WERI-Rb-1 (cell line): Measurements from ENCODE around the gene DPP10.
A peak's percentile ranks its signal among the peaks of the same experiment; 100 is the strongest.

Experiments
- DNase-seq: peaks from one replicate; pipeline ENCODE4 v3.0.0-alpha.2; 2020
- H3K27ac ChIP-seq: fragments of 250-450 bp; sonication (Bioruptor Pico); 2 replicates; pipeline ENCODE4 v1.5.1; 2020; ENCODE audit warnings: mild to moderate bottlenecking, moderate library complexity
- H3K27me3 ChIP-seq: fragments of 250-450 bp; sonication (Bioruptor Pico); 2 replicates; pipeline ENCODE4 v1.5.1; 2021; ENCODE audit warnings: mild to moderate bottlenecking, low read depth, moderate library complexity; ENCODE audit not compliant: insufficient read depth, severe bottlenecking
- H3K36me3 ChIP-seq: fragments of 250-450 bp; sonication (Bioruptor Pico); 2 replicates; pipeline ENCODE4 v1.5.1; 2020; ENCODE audit warnings: mild to moderate bottlenecking, moderate library complexity
- H3K4me3 ChIP-seq: 2 replicates; pipeline ENCODE4 v1.5.1; 2011; ENCODE audit warnings: low read depth, mild to moderate bottlenecking, control low read depth, low read length
- H3K9me3 ChIP-seq: fragments of 250-450 bp; sonication (Bioruptor Pico); 2 replicates; pipeline ENCODE4 v1.5.1; 2021; ENCODE audit warnings: mild to moderate bottlenecking, moderate library complexity; ENCODE audit not compliant: severe bottlenecking
- TF ChIP-seq, protein P1 (sequence below): IDR thresholded peaks from 2 replicates; pipeline ENCODE4 v1.5.1; 2011; ENCODE audit warnings: low read depth, mild to moderate bottlenecking, control low read depth, inconsistent platforms, low read length

The DPP10 gene

DNA sequence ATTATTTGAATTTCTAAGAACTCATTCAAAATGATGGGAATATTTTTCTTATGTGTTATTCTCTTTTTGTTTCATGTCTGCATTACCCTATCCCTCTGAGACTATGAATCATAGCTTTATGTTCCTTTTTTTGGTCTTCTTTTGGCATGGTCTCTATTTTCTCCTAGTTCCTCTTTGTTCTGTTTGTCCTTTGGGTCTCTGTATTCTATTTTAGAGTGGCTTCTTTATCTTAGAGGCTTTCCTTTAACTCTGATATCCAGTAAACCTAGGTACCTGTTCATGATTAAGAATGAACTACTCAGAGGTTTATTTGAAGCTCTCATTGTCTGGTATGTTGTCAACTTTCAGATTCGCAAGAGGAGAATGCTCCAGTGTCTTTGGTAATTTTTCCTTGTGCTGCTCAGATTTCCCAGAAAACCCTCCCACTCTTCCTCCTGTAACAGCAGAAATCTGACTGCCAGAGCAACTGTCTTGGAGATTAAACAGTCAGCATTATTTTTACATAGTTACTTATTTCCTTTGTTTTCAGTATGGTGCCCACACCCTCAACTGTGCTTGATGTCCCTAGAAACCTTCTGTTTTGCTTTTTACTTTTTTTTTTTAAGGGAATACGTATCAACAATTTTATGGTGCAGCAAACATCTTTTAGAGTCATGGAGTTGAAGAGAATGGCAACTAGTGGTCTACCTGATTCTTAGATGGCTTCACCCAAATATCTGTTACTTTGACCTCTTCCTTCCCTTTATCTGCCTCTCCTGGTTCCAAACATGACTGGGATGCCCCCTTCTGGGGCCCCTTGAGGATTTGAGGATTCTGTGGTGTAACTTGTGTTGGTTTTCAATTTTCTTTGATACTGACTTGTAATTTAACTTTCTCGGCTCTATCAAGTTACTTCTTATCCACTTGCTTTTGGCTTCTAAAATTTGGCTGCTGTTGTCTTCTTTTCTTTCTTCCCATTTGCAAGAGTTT, 92.0 kb downstream of the DPP10 start:
- no peaks in the 10 kb centered on the region for H3K27me3 ChIP-seq
- H3K27ac ChIP-seq, result no peak overlapping the region
- no peak overlapping the region for H3K4me3 ChIP-seq
- no peaks in the 10 kb centered on the region for H3K9me3 ChIP-seq
- H3K36me3 ChIP-seq, result no peaks in the 10 kb centered on the region
- TF ChIP-seq, protein P1, sequence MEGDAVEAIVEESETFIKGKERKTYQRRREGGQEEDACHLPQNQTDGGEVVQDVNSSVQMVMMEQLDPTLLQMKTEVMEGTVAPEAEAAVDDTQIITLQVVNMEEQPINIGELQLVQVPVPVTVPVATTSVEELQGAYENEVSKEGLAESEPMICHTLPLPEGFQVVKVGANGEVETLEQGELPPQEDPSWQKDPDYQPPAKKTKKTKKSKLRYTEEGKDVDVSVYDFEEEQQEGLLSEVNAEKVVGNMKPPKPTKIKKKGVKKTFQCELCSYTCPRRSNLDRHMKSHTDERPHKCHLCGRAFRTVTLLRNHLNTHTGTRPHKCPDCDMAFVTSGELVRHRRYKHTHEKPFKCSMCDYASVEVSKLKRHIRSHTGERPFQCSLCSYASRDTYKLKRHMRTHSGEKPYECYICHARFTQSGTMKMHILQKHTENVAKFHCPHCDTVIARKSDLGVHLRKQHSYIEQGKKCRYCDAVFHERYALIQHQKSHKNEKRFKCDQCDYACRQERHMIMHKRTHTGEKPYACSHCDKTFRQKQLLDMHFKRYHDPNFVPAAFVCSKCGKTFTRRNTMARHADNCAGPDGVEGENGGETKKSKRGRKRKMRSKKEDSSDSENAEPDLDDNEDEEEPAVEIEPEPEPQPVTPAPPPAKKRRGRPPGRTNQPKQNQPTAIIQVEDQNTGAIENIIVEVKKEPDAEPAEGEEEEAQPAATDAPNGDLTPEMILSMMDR, result no peak
- DNase-seq, result no peak

DNA sequence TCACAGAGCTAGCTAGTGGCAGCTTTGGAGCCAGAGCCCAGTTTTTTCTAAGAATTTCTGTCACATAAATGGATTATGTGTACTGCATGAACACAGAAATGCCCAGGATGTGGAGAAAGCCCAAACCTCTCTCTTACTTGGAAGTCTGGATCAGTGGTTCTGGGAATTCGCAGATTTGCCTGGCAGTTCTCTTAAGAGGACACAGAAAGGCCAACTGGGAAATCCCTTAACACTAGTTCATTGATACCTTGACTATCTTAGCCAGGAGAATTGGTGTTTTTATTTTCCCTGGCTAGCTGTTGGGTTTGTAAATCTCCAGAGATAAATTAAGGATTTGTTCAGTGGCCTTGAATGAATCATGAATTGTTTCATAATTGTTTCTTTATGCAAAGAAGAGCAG, 95.3 kb downstream of the DPP10 start:
- H3K27me3 ChIP-seq, result no peaks in the 10 kb centered on the region
- no peaks in the 10 kb centered on the region for H3K36me3 ChIP-seq
- TF ChIP-seq, protein P1, result no peak
- no peak for DNase-seq
- H3K27ac ChIP-seq, result no peak overlapping the region
- H3K4me3 ChIP-seq, result no peak overlapping the region
- no peaks in the 10 kb centered on the region for H3K9me3 ChIP-seq

- TF ChIP-seq, protein P1, result no peak
- H3K27ac ChIP-seq, result no peak overlapping the region
- no peaks in the 10 kb centered on the region for H3K36me3 ChIP-seq
- no peaks in the 10 kb centered on the region for H3K9me3 ChIP-seq
- no peaks in the 10 kb centered on the region for H3K27me3 ChIP-seq
- no peak for DNase-seq
- H3K4me3 ChIP-seq, result no peak overlapping the region
Measured at GRCh38 chr2:114542695-114543094, 100.3 kb downstream of the DPP10 start.

- H3K27ac ChIP-seq, result no peak overlapping the region
- H3K9me3 ChIP-seq, result no peaks in the 10 kb centered on the region
- DNase-seq, result peak; percentile 22
- no peak overlapping the region for H3K4me3 ChIP-seq
- no peaks in the 10 kb centered on the region for H3K36me3 ChIP-seq
- H3K27me3 ChIP-seq, result no peaks in the 10 kb centered on the region
- TF ChIP-seq, protein P1, result no peak
Measured at GRCh38 chr2:114543236-114543766, 100.9 kb downstream of the DPP10 start.

GRCh38 chr2:114545052-114545451, 102.6 kb downstream of the DPP10 start:
- TF ChIP-seq, protein P1, result no peak
- peak; percentile 18 for DNase-seq

More at GRCh38 chr2:114545052-114545451, 102.6 kb downstream of the DPP10 start:
- no peaks in the 10 kb centered on the region for H3K9me3 ChIP-seq
- H3K27me3 ChIP-seq, result no peaks in the 10 kb centered on the region
- no peaks in the 10 kb centered on the region for H3K36me3 ChIP-seq
- no peak overlapping the region for H3K27ac ChIP-seq
- no peak overlapping the region for H3K4me3 ChIP-seq
